Ovary (tissue), 3 donors: ENCODE results near the gene IQCK.

ENCODE experiments used
- POLR2A ChIP-seq: fragments of 450-650 bp; IDR thresholded peaks from one replicate; pipeline ENCODE4 v1.6.1; 2017; ENCODE audit warnings: antibody characterized with exemption, mild to moderate bottlenecking, moderate library complexity
- TF ChIP-seq, protein P1 (sequence below), 3 donors: fragments of 450-650 bp in 2 of 3; fragments of 200-600 bp in 1 of 3; IDR thresholded peaks; one replicate each; pipeline versions ENCODE4 v1.5.1 to v1.8.0; 2016 to 2022; ENCODE audit warnings: antibody characterized with exemption in 3 of 3, mild to moderate bottlenecking in 1 of 3
- donor health status: DM: no; HTN: no; CAD: no.

- TF ChIP-seq, protein P1, sequence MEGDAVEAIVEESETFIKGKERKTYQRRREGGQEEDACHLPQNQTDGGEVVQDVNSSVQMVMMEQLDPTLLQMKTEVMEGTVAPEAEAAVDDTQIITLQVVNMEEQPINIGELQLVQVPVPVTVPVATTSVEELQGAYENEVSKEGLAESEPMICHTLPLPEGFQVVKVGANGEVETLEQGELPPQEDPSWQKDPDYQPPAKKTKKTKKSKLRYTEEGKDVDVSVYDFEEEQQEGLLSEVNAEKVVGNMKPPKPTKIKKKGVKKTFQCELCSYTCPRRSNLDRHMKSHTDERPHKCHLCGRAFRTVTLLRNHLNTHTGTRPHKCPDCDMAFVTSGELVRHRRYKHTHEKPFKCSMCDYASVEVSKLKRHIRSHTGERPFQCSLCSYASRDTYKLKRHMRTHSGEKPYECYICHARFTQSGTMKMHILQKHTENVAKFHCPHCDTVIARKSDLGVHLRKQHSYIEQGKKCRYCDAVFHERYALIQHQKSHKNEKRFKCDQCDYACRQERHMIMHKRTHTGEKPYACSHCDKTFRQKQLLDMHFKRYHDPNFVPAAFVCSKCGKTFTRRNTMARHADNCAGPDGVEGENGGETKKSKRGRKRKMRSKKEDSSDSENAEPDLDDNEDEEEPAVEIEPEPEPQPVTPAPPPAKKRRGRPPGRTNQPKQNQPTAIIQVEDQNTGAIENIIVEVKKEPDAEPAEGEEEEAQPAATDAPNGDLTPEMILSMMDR (IDR thresholded peaks at IDR 0.05) = no peak
- no peak for TF ChIP-seq POLR2A
Observed at GRCh38 chr16:19833176-19833575, 115.1 kb downstream of the IQCK start.
